ENCODE measurements around the gene RABGGTA. TPM values are rescaled to one million over a fixed set of nuclear protein-coding genes. Genes with fewer than 3 reads are reported as not detected.
A peak's percentile ranks its signal among the peaks of the same experiment; 100 is the strongest.

Gene RABGGTA
- total RNA-seq, 2 experiments from 2014 or later: 47.7 to 51.8 TPM

DNA sequence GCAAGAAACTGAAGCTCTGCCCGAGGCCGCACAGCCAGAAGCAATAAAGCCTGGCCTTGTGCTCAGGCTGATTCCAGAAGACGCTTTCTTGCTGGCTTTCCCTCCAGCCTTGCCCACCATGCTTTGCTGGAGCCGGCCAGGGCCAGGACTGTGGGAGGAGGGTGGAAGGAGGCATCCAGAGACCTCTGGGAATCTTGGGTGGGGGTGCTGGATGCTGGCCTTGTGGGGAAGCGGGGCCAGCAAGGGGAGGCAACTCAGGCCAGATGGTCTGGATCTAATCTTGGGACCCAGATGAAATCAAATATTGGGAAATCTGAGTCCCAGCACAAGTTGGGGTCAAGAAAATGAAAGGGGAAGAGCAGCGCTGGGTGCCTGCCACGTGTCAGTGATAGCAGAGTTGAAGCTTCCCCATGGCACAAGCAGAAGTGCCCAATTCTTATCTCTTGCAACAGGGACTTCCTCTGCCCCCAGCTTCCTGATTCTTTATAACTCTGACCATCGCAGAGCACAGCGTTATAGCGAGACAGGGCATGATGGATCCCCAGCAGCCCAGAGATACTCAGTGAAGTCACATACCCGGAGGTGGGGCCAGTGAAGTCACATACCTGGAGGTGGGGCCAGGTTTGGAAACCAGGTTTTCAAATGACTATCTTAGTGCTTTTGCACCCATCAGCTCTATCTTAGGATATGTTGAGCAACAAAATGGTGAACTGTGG lies 6.4 kb upstream of the RABGGTA start:
- POLR2A ChIA-PET: interaction anchor here (1.6 kb wide), 1 partner anchor 35 kb away, joined by 6 read pairs; the partner anchor contains the start of gene TINF2
- CTCF ChIA-PET: interaction anchor here (1.0 to 8.4 kb wide), 6 partner anchors 7 to 35 kb away, joined by 3 to 57 read pairs (median 17); partner anchors contain the start of genes CIDEB, LTB4R, LTB4R2 and RABGGTA
- no peak overlapping the region for H3K4me3 Mint-ChIP-seq
- no peak for ATAC-seq
- H3K9me3 Mint-ChIP-seq (ENCODE audit: insufficient read depth): no peaks in the 10 kb centered on the region
- no peak overlapping the region for H3K27ac Mint-ChIP-seq
- peaks cover 2% of the 10 kb centered on the region for H3K36me3 Mint-ChIP-seq (ENCODE audit: low read depth)
- DNase-seq: no peak
- peaks cover 47% of the 10 kb centered on the region for H3K4me1 Mint-ChIP-seq (ENCODE audit: low read depth)
- H3K27me3 Mint-ChIP-seq (ENCODE audit: low read depth): no peaks in the 10 kb centered on the region

DNA sequence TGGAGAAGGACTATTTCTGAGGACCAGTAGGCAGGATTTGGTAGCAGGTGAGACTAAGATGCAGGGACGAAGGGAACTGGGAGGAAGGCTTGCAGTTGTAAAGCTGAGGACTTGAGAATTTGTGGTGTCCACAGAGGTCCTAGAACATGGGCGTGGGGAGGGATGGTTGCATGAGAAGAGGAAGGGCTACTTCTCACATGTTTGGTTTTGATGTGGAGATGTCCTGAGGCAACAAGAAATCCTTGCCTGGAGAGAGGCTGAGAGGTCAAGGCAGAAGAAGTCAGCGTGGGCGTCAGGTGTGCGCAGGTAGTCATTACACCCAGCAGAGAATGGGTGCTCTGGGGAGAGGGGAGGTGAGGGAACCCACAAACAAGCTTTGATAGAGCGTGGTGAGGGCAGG lies 5.7 kb upstream of the RABGGTA start:
- no peak for DNase-seq
- Mint-ChIP-seq H3K4me1 (ENCODE audit: low read depth) (peaks cover 54% of the 10 kb centered on the region), H3K9me3 (ENCODE audit: insufficient read depth) (no peaks in the 10 kb centered on the region), H3K36me3 (ENCODE audit: low read depth) (peaks cover 2% of the 10 kb centered on the region), H3K4me3 (no peak overlapping the region), H3K27me3 (ENCODE audit: low read depth) (no peaks in the 10 kb centered on the region), H3K27ac (no peak overlapping the region)
- POLR2A ChIA-PET: interaction anchor here (1.6 kb wide), 1 partner anchor 34 kb away, joined by 6 read pairs; the partner anchor contains the start of gene TINF2
- CTCF ChIA-PET: interaction anchor here (1.0 to 8.4 kb wide), 4 partner anchors 18 to 35 kb away, joined by 3 to 57 read pairs (median 31); partner anchors contain the start of genes CIDEB, LTB4R, LTB4R2 and TINF2
- ATAC-seq: no peak

GRCh38 chr14:24274101-24274543 lies 2.7 kb upstream of the RABGGTA start:
- DNase-seq: peak; percentile 57
- H3K27me3 Mint-ChIP-seq (ENCODE audit: low read depth): no peaks in the 10 kb centered on the region
- H3K4me3 Mint-ChIP-seq: no peak overlapping the region
- no peaks in the 10 kb centered on the region for H3K9me3 Mint-ChIP-seq (ENCODE audit: insufficient read depth)
- peaks cover 6% of the 10 kb centered on the region for H3K36me3 Mint-ChIP-seq (ENCODE audit: low read depth)
- POLR2A ChIA-PET: interaction anchor here (0.7 to 1.9 kb wide), 6 partner anchors 16 to 113 kb away, joined by 4 to 19 read pairs (median 6); partner anchors contain the start of genes CHMP4A, IRF9 and TINF2
- peak; percentile 2 for ATAC-seq
- peak overlapping the region; percentile 82 for H3K27ac Mint-ChIP-seq
- CTCF ChIA-PET: interaction anchor here (0.7 to 8.7 kb wide), 15 partner anchors 16 to 216 kb away, joined by 3 to 98 read pairs (median 8); partner anchors contain the start of genes CIDEB, DHRS1, KHNYN and LTB4R
- peaks cover 65% of the 10 kb centered on the region for H3K4me1 Mint-ChIP-seq (ENCODE audit: low read depth)

DNA sequence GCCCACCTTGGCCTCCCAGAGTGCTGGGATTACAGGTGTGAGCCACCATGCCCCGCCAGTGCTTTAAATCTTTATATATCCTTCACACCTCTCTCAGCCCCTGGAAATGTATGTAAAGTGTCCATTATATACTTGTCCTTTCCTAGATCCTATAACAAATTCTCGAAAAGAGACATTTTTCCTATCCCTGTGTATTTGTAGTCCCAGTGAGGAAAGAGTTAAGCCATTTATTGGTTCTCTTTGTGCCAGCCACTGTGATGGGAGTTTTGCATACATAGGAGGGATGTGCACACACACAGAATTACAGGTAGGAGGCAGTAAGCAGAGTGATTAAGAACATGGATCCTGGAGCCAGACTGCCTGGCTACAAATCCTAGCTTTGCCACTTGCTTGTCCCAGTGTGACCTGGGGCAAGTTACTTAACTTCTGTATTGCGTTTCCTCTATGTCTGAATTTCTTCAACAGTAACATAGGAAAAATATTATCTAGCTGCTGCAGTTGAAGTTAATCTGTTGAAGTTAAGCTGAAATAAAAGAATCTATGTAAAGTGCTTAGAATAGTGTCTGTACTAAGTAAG lies 2.1 kb upstream of the RABGGTA start:
- H3K27ac Mint-ChIP-seq: peak overlapping the region; percentile 82
- H3K4me1 Mint-ChIP-seq (ENCODE audit: low read depth): peaks cover 60% of the 10 kb centered on the region
- no peak overlapping the region for H3K4me3 Mint-ChIP-seq
- ATAC-seq (no peak), DNase-seq (no peak)
- H3K9me3 Mint-ChIP-seq (ENCODE audit: insufficient read depth): no peaks in the 10 kb centered on the region
- CTCF ChIA-PET: interaction anchor here (0.7 to 8.7 kb wide), 15 partner anchors 16 to 215 kb away, joined by 3 to 98 read pairs (median 8); partner anchors contain the start of genes CIDEB, DHRS1, KHNYN and LTB4R
- no peaks in the 10 kb centered on the region for H3K27me3 Mint-ChIP-seq (ENCODE audit: low read depth)
- POLR2A ChIA-PET: interaction anchor here (0.7 to 1.9 kb wide), 6 partner anchors 16 to 112 kb away, joined by 4 to 19 read pairs (median 6); partner anchors contain the start of genes CHMP4A, IRF9 and TINF2
- peaks cover 7% of the 10 kb centered on the region for H3K36me3 Mint-ChIP-seq (ENCODE audit: low read depth)

GRCh38 chr14:24272467-24272866 lies 1.1 kb upstream of the RABGGTA start:
- ATAC-seq (no peak), DNase-seq (no peak)
- POLR2A ChIA-PET: interaction anchor here (1.2 to 5.0 kb wide), 6 partner anchors 20 to 158 kb away, joined by 3 to 48 read pairs (median 12); partner anchors contain the start of genes CBLN3, IRF9, KHNYN and LTB4R
- CTCF ChIA-PET: interaction anchor here (1.0 to 8.7 kb wide), 8 partner anchors 19 to 38 kb away, joined by 3 to 98 read pairs (median 22); partner anchors contain the start of genes CIDEB, DHRS1, LTB4R2 and NOP9
- Mint-ChIP-seq H3K4me1 (ENCODE audit: low read depth) (peaks cover 50% of the 10 kb centered on the region), H3K36me3 (ENCODE audit: low read depth) (peaks cover 9% of the 10 kb centered on the region), H3K9me3 (ENCODE audit: insufficient read depth) (no peaks in the 10 kb centered on the region), H3K27ac (peak overlapping the region; percentile 91), H3K4me3 (peak overlapping the region; percentile 90), H3K27me3 (ENCODE audit: low read depth) (no peaks in the 10 kb centered on the region)

DNA sequence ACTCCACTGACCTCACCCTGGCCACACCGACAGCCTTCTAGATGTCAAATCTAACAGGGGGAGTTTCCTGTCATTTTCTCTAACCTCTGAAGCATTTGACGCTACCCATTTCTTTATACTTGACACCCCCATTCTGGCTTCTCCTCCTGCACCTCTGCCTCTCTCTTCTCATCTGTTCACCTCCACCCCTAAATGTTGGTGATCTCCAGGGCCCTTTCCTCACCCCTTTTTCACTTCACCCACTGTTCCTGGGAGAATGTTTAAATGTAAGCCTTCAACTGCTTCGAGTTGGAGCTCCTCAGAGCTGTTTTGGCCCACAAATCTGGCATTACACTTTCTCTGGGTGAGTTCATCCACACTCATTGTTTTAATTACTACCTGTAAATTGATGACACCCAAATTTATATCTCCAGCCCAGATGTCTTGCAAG lies 452 bp upstream of the RABGGTA start:
- ATAC-seq (no peak), DNase-seq (no peak)
- H3K4me1 Mint-ChIP-seq (ENCODE audit: low read depth): peaks cover 47% of the 10 kb centered on the region
- H3K27me3 Mint-ChIP-seq (ENCODE audit: low read depth): no peaks in the 10 kb centered on the region
- peak overlapping the region; percentile 90 for H3K4me3 Mint-ChIP-seq
- no peaks in the 10 kb centered on the region for H3K9me3 Mint-ChIP-seq (ENCODE audit: insufficient read depth)
- CTCF ChIA-PET: interaction anchor here (1.0 to 8.7 kb wide), 14 partner anchors 9 to 216 kb away, joined by 3 to 98 read pairs (median 13); partner anchors contain the start of genes CHMP4A, CIDEB, DCAF11 and DHRS1
- peaks cover 13% of the 10 kb centered on the region for H3K36me3 Mint-ChIP-seq (ENCODE audit: low read depth)
- peak overlapping the region; percentile 91 for H3K27ac Mint-ChIP-seq
- POLR2A ChIA-PET: interaction anchor here (0.7 to 5.0 kb wide), 16 partner anchors 8 to 159 kb away, joined by 3 to 48 read pairs (median 7); partner anchors contain the start of genes CBLN3, CHMP4A, DHRS1 and GMPR2

DNA sequence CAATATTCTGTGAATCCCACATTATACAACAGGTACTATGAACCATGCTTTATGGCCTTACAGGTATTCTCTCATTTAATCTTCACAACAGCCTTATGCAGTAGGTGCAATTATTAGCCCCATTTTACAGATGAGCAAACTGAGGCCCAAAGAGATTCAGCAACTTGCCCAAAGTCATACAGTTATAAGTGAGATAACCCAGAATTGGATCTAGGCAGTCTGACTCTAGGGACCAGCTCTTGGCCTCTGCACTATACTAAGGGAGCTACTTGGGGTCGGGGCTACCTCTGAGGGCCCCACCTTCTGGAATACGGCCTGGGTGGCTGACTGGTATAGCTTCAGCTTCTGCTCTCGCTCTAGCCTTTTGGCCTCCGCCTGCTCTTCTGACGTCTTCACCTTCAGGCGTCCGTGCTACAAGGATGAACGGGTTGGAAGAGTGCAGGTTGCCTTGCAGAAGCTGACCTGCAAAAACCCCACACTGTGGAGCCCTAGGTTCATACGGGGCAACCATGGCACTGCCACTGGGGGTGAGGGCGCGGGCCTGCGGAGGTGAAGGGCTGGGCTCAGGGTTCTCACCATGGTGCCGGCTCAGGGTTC lies 762 bp downstream of the RABGGTA start:
- DNase-seq: no peak
- Mint-ChIP-seq H3K27me3 (ENCODE audit: low read depth) (no peaks in the 10 kb centered on the region), H3K9me3 (ENCODE audit: insufficient read depth) (no peaks in the 10 kb centered on the region), H3K27ac (peak overlapping the region; percentile 91), H3K4me1 (ENCODE audit: low read depth) (peaks cover 47% of the 10 kb centered on the region), H3K36me3 (ENCODE audit: low read depth) (peaks cover 21% of the 10 kb centered on the region), H3K4me3 (peak overlapping the region; percentile 90)
- ChIA-PET CTCF (interaction anchor here (0.7 to 8.7 kb wide), 17 partner anchors 9 to 215 kb away, joined by 3 to 98 read pairs (median 6); partner anchors contain the start of genes CHMP4A, CIDEB, DCAF11 and DHRS1), POLR2A (interaction anchor here (0.6 to 5.0 kb wide), 17 partner anchors 9 to 160 kb away, joined by 3 to 48 read pairs (median 7); partner anchors contain the start of genes CBLN3, CHMP4A, DHRS1 and GMPR2)
- ATAC-seq: no peak

- Mint-ChIP-seq H3K27me3 (ENCODE audit: low read depth) (no peaks in the 10 kb centered on the region), H3K4me3 (peak overlapping the region; percentile 90), H3K27ac (peak overlapping the region; percentile 91), H3K9me3 (ENCODE audit: insufficient read depth) (no peaks in the 10 kb centered on the region), H3K4me1 (ENCODE audit: low read depth) (peaks cover 46% of the 10 kb centered on the region), H3K36me3 (ENCODE audit: low read depth) (peaks cover 21% of the 10 kb centered on the region)
- DNase-seq (no peak), ATAC-seq (no peak)
- POLR2A ChIA-PET: interaction anchor here (0.7 to 5.0 kb wide), 9 partner anchors 13 to 160 kb away, joined by 3 to 48 read pairs (median 13); partner anchors contain the start of genes CBLN3, CHMP4A, DHRS1 and KHNYN
- CTCF ChIA-PET: interaction anchor here (1.3 to 8.7 kb wide), 9 partner anchors 8 to 156 kb away, joined by 4 to 98 read pairs (median 24); partner anchors contain the start of genes CIDEB, DCAF11, DHRS1 and NOP9
Measured at GRCh38 chr14:24269910-24270536, 1.4 kb downstream of the RABGGTA start.

- DNase-seq (no peak), ATAC-seq (no peak)
- POLR2A ChIA-PET: interaction anchor here (0.7 to 5.0 kb wide), 4 partner anchors 22 to 54 kb away, joined by 3 to 48 read pairs (median 4); partner anchors contain the start of genes MDP1 and TINF2
- Mint-ChIP-seq H3K9me3 (ENCODE audit: insufficient read depth) (no peaks in the 10 kb centered on the region), H3K4me3 (no peak overlapping the region), H3K27me3 (ENCODE audit: low read depth) (no peaks in the 10 kb centered on the region), H3K4me1 (ENCODE audit: low read depth) (peaks cover 45% of the 10 kb centered on the region), H3K27ac (no peak overlapping the region), H3K36me3 (ENCODE audit: low read depth) (peaks cover 21% of the 10 kb centered on the region)
- CTCF ChIA-PET: interaction anchor here (3.2 to 8.7 kb wide), 5 partner anchors 12 to 29 kb away, joined by 16 to 98 read pairs (median 54); partner anchors contain the start of genes DHRS1, NOP9 and TINF2
Measured at GRCh38 chr14:24269368-24269767, 2.0 kb downstream of the RABGGTA start.

GRCh38 chr14:24268225-24268624 lies 3.2 kb downstream of the RABGGTA start:
- H3K9me3 Mint-ChIP-seq (ENCODE audit: insufficient read depth): no peaks in the 10 kb centered on the region
- H3K36me3 Mint-ChIP-seq (ENCODE audit: low read depth): peaks cover 21% of the 10 kb centered on the region
- ATAC-seq (no peak), DNase-seq (no peak)
- H3K4me3 Mint-ChIP-seq: no peak overlapping the region
- no peak overlapping the region for H3K27ac Mint-ChIP-seq
- ChIA-PET CTCF (interaction anchor here (1.9 to 8.7 kb wide), 2 partner anchors 26 to 29 kb away, joined by 5 to 98 read pairs; partner anchors contain the start of gene TINF2), POLR2A (interaction anchor here (1.3 to 5.0 kb wide), 2 partner anchors 21 to 26 kb away, joined by 3 to 48 read pairs; partner anchors contain the start of gene TINF2)
- H3K4me1 Mint-ChIP-seq (ENCODE audit: low read depth): peaks cover 33% of the 10 kb centered on the region
- no peaks in the 10 kb centered on the region for H3K27me3 Mint-ChIP-seq (ENCODE audit: low read depth)
